ENCODE results near the gene BMP6. TPM values are rescaled to one million over a fixed set of nuclear protein-coding genes. Genes with fewer than 3 reads are reported as not detected.
A peak's percentile ranks its signal among the peaks of the same experiment; 100 is the strongest.

BMP6 gene
- total RNA-seq, 4 donors from 2014 or later: 1.7 to 8.3 (median 3.3) TPM

DNA sequence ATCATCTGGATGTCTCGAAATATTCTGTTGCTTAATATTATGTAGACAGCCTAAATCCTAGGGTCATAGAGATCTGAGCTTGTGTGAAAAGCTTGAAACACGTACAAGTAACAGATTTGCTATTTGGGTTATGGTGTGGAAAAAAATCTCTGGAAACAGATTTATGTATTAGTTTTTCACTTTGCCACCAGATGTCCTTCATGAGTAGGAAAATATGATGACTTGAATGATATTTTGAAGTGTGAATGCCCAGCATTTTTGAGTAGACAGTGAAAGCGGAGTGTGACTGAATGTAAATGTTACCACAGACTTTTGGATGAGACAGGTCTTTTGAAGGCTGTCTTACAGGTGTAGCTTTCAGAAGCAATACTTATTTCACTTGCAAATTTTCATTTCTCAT lies 4.2 kb upstream of the BMP6 start:
- TF ChIP-seq CTCF (IDR thresholded peaks at IDR 0.05 in 4 of 5, conservative IDR thresholded peaks at IDR 0.05 in 1 of 5): peak in 2 of 5 experiments; percentile 15 to 24
- TF ChIP-seq POLR2A (IDR thresholded peaks at IDR 0.05): no peak
- Histone ChIP-seq H3K36me3 (no peaks in the 10 kb centered on the region), H3K4me3 (no peak overlapping the region), H3K27me3 (peaks cover 0 to 6% (median 6%) of the 10 kb centered on the region in 3 donors), H3K4me1 (peaks cover 4 to 6% of the 10 kb centered on the region in 2 donors), H3K9me3 (no peaks in the 10 kb centered on the region), H3K27ac (no peak overlapping the region)
- ATAC-seq: no peak
- in situ Hi-C loops (cut with MboI; ENCODE audit: low sequenced_read_pairs in 4 of 4): loop anchor here (5.0 to 25.0 kb wide), 5 partner anchors 283 to 491 kb away; no protein-coding TSS in a partner anchor
- intact Hi-C loops (cut with DNase I; ENCODE audit: low total_unique reads): loop anchor here (5.0 to 10.0 kb wide), 2 partner anchors 286 to 493 kb away; no protein-coding TSS in a partner anchor
- no peak for DNase-seq

DNA sequence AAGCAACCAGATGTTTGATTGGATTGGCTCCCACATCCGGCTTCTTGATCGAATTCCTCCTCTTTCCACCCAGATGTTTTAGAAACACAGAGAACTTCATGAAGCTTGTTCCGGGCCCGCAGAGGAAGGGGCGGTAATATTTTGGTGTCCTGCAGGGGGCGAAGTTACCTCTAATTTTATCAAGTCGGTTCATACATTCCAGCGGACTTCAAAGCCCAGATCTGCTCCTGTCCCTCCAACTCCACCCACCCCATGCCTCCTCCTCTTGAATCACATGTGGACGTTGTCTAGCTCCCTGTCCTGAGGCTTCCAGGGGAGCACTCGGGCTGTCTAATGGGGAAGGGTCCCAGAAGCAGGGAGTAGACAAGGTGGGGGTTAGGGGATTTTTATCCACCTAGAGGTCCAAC lies 2.9 kb upstream of the BMP6 start:
- ATAC-seq: peak; percentile 63 to 69
- intact Hi-C loops (cut with DNase I; ENCODE audit: low total_unique reads): loop anchor here (1.0 to 10.0 kb wide), 3 partner anchors 284 to 492 kb away; no protein-coding TSS in a partner anchor
- Histone ChIP-seq H3K27me3 (peaks cover 7 to 14% (median 14%) of the 10 kb centered on the region in 3 donors), H3K9me3 (no peaks in the 10 kb centered on the region), H3K4me3 (no peak overlapping the region), H3K4me1 (peaks cover 8 to 14% of the 10 kb centered on the region in 2 donors), H3K36me3 (no peaks in the 10 kb centered on the region), H3K27ac (no peak overlapping the region)
- TF ChIP-seq CTCF (IDR thresholded peaks at IDR 0.05 in 4 of 5, conservative IDR thresholded peaks at IDR 0.05 in 1 of 5) (peak; percentile 41 to 63 (median 56)), POLR2A (IDR thresholded peaks at IDR 0.05) (no peak)
- DNase-seq: peak; percentile 54 to 71
- in situ Hi-C loops (cut with MboI; ENCODE audit: low sequenced_read_pairs in 4 of 4): loop anchor here (5.0 to 25.0 kb wide), 5 partner anchors 282 to 489 kb away; no protein-coding TSS in a partner anchor

- DNase-seq: no peak
- H3K36me3 ChIP-seq: no peaks in the 10 kb centered on the region
- in situ Hi-C loops (cut with MboI; ENCODE audit: low sequenced_read_pairs in 4 of 4): loop anchor here (5.0 to 25.0 kb wide), 5 partner anchors 281 to 489 kb away; no protein-coding TSS in a partner anchor
- no peak for ATAC-seq
- H3K4me1 ChIP-seq: peaks cover 8 to 19% of the 10 kb centered on the region in 2 donors
- H3K9me3 ChIP-seq: no peaks in the 10 kb centered on the region
- H3K4me3 ChIP-seq: no peak overlapping the region
- H3K27me3 ChIP-seq: peaks cover 12 to 19% (median 16%) of the 10 kb centered on the region in 3 donors
- TF ChIP-seq POLR2A (IDR thresholded peaks at IDR 0.05) (no peak), CTCF (IDR thresholded peaks at IDR 0.05 in 4 of 5, conservative IDR thresholded peaks at IDR 0.05 in 1 of 5) (no peak)
- H3K27ac ChIP-seq: no peak overlapping the region
- intact Hi-C loops (cut with DNase I; ENCODE audit: low total_unique reads): loop anchor here (1.0 to 10.0 kb wide), 3 partner anchors 284 to 491 kb away; no protein-coding TSS in a partner anchor
Measured at GRCh38 chr6:7723554-7723953, 2.3 kb upstream of the BMP6 start.

- in situ Hi-C loops (cut with MboI; ENCODE audit: low sequenced_read_pairs in 4 of 4) (loop anchor here in 2 of 4 donors (10.0 kb wide), 1 partner anchor 279 kb away; no protein-coding TSS in a partner anchor), intact Hi-C loops (cut with DNase I; ENCODE audit: low total_unique reads) (loop anchor here (5.0 to 10.0 kb wide), 2 partner anchors 187 to 489 kb away; partner anchors contain the start of gene TXNDC5)
- Histone ChIP-seq H3K4me1 (peaks cover 11 to 21% of the 10 kb centered on the region in 2 donors), H3K27me3 (peaks cover 31 to 38% (median 33%) of the 10 kb centered on the region in 3 donors), H3K4me3 (peak overlapping the region; percentile 57 to 84 (median 68)), H3K9me3 (no peaks in the 10 kb centered on the region), H3K36me3 (no peaks in the 10 kb centered on the region), H3K27ac (no peak overlapping the region)
- DNase-seq (no peak), ATAC-seq (no peak)
- TF ChIP-seq CTCF (IDR thresholded peaks at IDR 0.05 in 4 of 5, conservative IDR thresholded peaks at IDR 0.05 in 1 of 5) (no peak), POLR2A (IDR thresholded peaks at IDR 0.05) (no peak)
Measured at GRCh38 chr6:7725412-7725811, 487 bp upstream of the BMP6 start.

All from gastrocnemius medialis (tissue), 4 donors.